ENCODE results near the gene CKAP2L. TPM values are rescaled to one million over a fixed set of nuclear protein-coding genes. Genes with fewer than 3 reads are reported as not detected.

Gene CKAP2L
- total RNA-seq, 1 donor, result 0.21 TPM

- no peaks in the 10 kb centered on the region for H3K27me3 ChIP-seq (ENCODE audit: insufficient read depth, low read length)
- H3K4me1 ChIP-seq (ENCODE audit: insufficient read depth, low read length), result peaks cover 35% of the 10 kb centered on the region
These were observed 35.8 kb downstream of the CKAP2L start for GRCh38 chr2:112728378-112729175.

GRCh38 chr2:112728029-112728362 lies 36.4 kb downstream of the CKAP2L start:
- no peak overlapping the region for H3K4me3 ChIP-seq (ENCODE audit: low read length)
- H3K4me1 ChIP-seq (ENCODE audit: insufficient read depth, low read length), result peaks cover 35% of the 10 kb centered on the region
- no peaks in the 10 kb centered on the region for H3K27me3 ChIP-seq (ENCODE audit: insufficient read depth, low read length)

More at GRCh38 chr2:112728378-112729175, 35.8 kb downstream of the CKAP2L start:
- Histone ChIP-seq H3K9me3 (ENCODE audit: low read depth, low read length) (no peaks in the 10 kb centered on the region), H3K4me3 (ENCODE audit: low read length) (no peak overlapping the region)

DNA sequence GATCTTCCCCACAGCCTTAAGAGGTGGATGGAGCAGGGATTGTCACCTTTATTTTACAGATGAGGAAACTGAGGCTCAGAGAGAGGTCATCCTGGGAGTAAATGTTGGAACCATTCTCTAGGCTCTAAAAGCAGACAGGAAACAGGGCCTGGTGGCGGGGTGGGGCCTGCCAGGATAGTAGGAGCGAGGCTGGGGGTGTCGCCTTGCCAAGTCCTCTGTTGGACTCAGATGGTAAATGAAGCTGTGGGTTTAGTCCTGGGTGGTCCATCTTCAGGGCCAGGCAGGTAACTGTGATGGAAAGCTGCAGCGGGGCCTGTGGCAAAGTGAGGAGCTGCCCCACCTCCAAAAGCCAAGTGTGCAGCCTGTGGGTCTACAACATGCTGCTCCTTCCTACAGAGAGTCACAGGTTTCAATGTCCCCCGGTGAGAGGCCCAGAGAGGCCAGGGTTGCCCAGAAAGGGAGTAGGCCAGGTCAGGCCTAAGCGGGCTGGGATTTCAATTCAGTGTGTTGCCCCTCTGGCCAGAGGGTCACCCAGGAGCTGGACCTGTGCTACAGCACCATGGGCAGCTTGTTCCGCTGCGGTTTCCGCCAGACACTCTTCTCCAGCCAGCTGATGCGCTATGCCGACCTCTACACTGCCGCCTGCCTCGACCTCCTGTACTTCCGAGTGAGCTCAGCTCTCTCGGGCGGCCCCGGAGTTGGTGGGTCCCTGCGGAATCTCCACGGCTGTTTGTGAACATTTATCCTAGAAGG lies 37.0 kb downstream of the CKAP2L start:
- Histone ChIP-seq H3K9me3 (ENCODE audit: low read depth, low read length) (no peaks in the 10 kb centered on the region), H3K4me3 (ENCODE audit: low read length) (no peak overlapping the region), H3K27me3 (ENCODE audit: insufficient read depth, low read length) (no peaks in the 10 kb centered on the region), H3K4me1 (ENCODE audit: insufficient read depth, low read length) (peaks cover 35% of the 10 kb centered on the region)

More at GRCh38 chr2:112728029-112728362, 36.4 kb downstream of the CKAP2L start:
- H3K9me3 ChIP-seq (ENCODE audit: low read depth, low read length), result no peaks in the 10 kb centered on the region

GRCh38 chr2:112726487-112727190 lies 37.8 kb downstream of the CKAP2L start:
- Histone ChIP-seq H3K4me3 (ENCODE audit: low read length) (no peak overlapping the region), H3K4me1 (ENCODE audit: insufficient read depth, low read length) (peaks cover 35% of the 10 kb centered on the region), H3K9me3 (ENCODE audit: low read depth, low read length) (no peaks in the 10 kb centered on the region), H3K27me3 (ENCODE audit: insufficient read depth, low read length) (no peaks in the 10 kb centered on the region)

- H3K4me1 ChIP-seq (ENCODE audit: insufficient read depth, low read length), result peaks cover 40% of the 10 kb centered on the region
- no peaks in the 10 kb centered on the region for H3K27me3 ChIP-seq (ENCODE audit: insufficient read depth, low read length)
- no peak overlapping the region for H3K4me3 ChIP-seq (ENCODE audit: low read length)
- no peaks in the 10 kb centered on the region for H3K9me3 ChIP-seq (ENCODE audit: low read depth, low read length)
These were observed 38.6 kb downstream of the CKAP2L start for GRCh38 chr2:112725545-112726457.

- Histone ChIP-seq H3K4me3 (ENCODE audit: low read length) (no peak overlapping the region), H3K9me3 (ENCODE audit: low read depth, low read length) (no peaks in the 10 kb centered on the region), H3K27me3 (ENCODE audit: insufficient read depth, low read length) (no peaks in the 10 kb centered on the region), H3K4me1 (ENCODE audit: insufficient read depth, low read length) (peaks cover 49% of the 10 kb centered on the region)
These were observed 39.6 kb downstream of the CKAP2L start for GRCh38 chr2:112724591-112725525.

- no peaks in the 10 kb centered on the region for H3K27me3 ChIP-seq (ENCODE audit: insufficient read depth, low read length)
- H3K4me1 ChIP-seq (ENCODE audit: insufficient read depth, low read length), result peaks cover 42% of the 10 kb centered on the region
- no peak overlapping the region for H3K4me3 ChIP-seq (ENCODE audit: low read length)
- no peaks in the 10 kb centered on the region for H3K9me3 ChIP-seq (ENCODE audit: low read depth, low read length)
These were observed 40.4 kb downstream of the CKAP2L start for GRCh38 chr2:112723995-112724394.

DNA sequence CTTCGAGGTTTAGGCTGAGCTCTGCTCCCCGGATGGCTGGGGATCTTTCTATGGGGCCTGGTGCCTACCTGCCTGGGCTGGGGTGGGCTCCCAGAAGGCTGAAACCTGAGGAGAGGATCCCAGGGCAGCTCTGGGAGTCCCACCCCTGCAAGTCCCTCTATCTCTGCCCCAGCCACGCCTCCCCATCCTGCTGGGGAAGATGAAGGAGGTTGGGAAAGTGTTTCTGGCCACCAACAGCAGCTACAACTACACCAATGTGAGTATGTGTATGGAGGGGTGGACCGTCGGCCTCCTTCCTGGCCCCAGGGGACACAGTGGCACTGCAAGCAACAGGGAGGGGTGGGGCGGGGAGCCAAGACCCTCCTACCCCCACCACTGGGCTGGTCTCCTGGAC lies 40.9 kb downstream of the CKAP2L start:
- Histone ChIP-seq H3K4me3 (ENCODE audit: low read length) (no peak overlapping the region), H3K27me3 (ENCODE audit: insufficient read depth, low read length) (no peaks in the 10 kb centered on the region), H3K4me1 (ENCODE audit: insufficient read depth, low read length) (peaks cover 37% of the 10 kb centered on the region)

GRCh38 chr2:112722816-112723546 lies 41.4 kb downstream of the CKAP2L start:
- H3K9me3 ChIP-seq (ENCODE audit: low read depth, low read length), result no peaks in the 10 kb centered on the region
- no peak overlapping the region for H3K4me3 ChIP-seq (ENCODE audit: low read length)
- H3K4me1 ChIP-seq (ENCODE audit: insufficient read depth, low read length), result peaks cover 31% of the 10 kb centered on the region
- H3K27me3 ChIP-seq (ENCODE audit: insufficient read depth, low read length), result no peaks in the 10 kb centered on the region

More for the DNA sequence above, 40.9 kb downstream of the CKAP2L start:
- H3K9me3 ChIP-seq (ENCODE audit: low read depth, low read length), result no peaks in the 10 kb centered on the region

DNA sequence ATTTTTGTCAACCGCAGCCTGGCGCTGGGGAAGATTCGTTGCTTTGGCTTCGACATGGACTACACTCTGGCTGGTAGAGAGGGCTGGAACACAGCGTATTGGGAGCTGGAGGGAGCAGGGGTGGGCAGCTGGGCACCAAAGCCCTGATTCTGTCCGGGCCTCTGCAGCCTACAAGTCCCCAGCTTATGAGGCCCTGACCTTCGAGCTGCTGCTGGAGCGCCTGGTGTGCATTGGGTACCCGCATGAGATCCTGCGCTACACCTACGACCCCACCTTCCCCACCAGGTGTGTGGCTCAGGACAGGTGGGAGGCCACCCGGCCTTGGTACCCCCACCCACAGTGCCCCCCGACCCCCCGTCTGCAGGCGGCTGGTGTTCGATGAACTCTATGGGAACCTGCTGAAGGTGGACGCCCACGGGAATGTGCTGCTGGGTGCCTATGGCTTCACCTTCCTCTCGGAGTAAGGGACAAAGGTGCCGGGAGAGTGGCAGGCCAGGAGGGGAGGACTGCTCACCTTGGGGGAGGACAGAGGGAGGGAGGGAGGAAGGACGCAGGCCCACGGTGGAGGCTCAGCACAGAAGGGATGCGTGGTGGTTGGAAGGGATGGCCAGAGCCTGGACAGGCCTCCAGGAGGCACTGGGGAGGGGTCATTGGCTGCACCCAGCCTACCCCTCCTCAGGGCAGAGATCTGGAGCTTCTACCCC lies 42.4 kb downstream of the CKAP2L start:
- H3K4me3 ChIP-seq (ENCODE audit: low read length), result no peak overlapping the region
- H3K4me1 ChIP-seq (ENCODE audit: insufficient read depth, low read length), result peaks cover 30% of the 10 kb centered on the region
- H3K27me3 ChIP-seq (ENCODE audit: insufficient read depth, low read length), result no peaks in the 10 kb centered on the region
- H3K9me3 ChIP-seq (ENCODE audit: low read depth, low read length), result no peaks in the 10 kb centered on the region

GRCh38 chr2:112720785-112721184 lies 43.6 kb downstream of the CKAP2L start, which contains the start of gene NT5DC4:
Gene NT5DC4 (plus strand): TSS chr2:112721020. CDS start chr2:112721080, 60 bp downstream.
- no peaks in the 10 kb centered on the region for H3K27me3 ChIP-seq (ENCODE audit: insufficient read depth, low read length)
- no peak within 1 kb of the TSS for H3K4me3 ChIP-seq (ENCODE audit: low read length)
- H3K4me1 ChIP-seq (ENCODE audit: insufficient read depth, low read length), result peaks cover 23% of the 10 kb centered on the region
- H3K9me3 ChIP-seq (ENCODE audit: low read depth, low read length), result no peaks in the 10 kb centered on the region

- H3K27me3 ChIP-seq (ENCODE audit: insufficient read depth, low read length), result no peaks in the 10 kb centered on the region
- H3K4me3 ChIP-seq (ENCODE audit: low read length), result no peak overlapping the region
- H3K4me1 ChIP-seq (ENCODE audit: insufficient read depth, low read length), result peaks cover 14% of the 10 kb centered on the region
- no peaks in the 10 kb centered on the region for H3K9me3 ChIP-seq (ENCODE audit: low read depth, low read length)
These were observed 45.5 kb downstream of the CKAP2L start for GRCh38 chr2:112718863-112719370.
